Measurements from ENCODE around the gene NTM.

Gene NTM

GRCh38 chr11:131446590-131447275, 76.3 kb downstream of the NTM start:
- no peak overlapping the region for H3K27ac ChIP-seq
- no peak for TF ChIP-seq CTCF (conservative IDR thresholded peaks at IDR 0.05)
- no peak for TF ChIP-seq ZFX (IDR thresholded peaks at IDR 0.05)

GRCh38 chr11:131447277-131447815, 76.9 kb downstream of the NTM start:
- TF ChIP-seq ZFX (IDR thresholded peaks at IDR 0.05) (no peak), CTCF (conservative IDR thresholded peaks at IDR 0.05) (no peak; the same call in 1 of the 2 replicates)
- no peak overlapping the region for H3K27ac ChIP-seq

- no peak for TF ChIP-seq CTCF (conservative IDR thresholded peaks at IDR 0.05)
- TF ChIP-seq ZFX (IDR thresholded peaks at IDR 0.05), result no peak
- no peak overlapping the region for H3K27ac ChIP-seq
Observed at GRCh38 chr11:131447898-131448297, 77.5 kb downstream of the NTM start.

GRCh38 chr11:131449036-131450019, 78.9 kb downstream of the NTM start:
- no peak overlapping the region for H3K27ac ChIP-seq
- TF ChIP-seq CTCF (conservative IDR thresholded peaks at IDR 0.05) (no peak), ZFX (IDR thresholded peaks at IDR 0.05) (no peak)

GRCh38 chr11:131454490-131454889, 84.1 kb downstream of the NTM start:
- no peak overlapping the region for H3K27ac ChIP-seq
- TF ChIP-seq ZFX (IDR thresholded peaks at IDR 0.05), result no peak
- TF ChIP-seq CTCF (conservative IDR thresholded peaks at IDR 0.05), result no peak

GRCh38 chr11:131454989-131455388, 84.6 kb downstream of the NTM start:
- TF ChIP-seq ZFX (IDR thresholded peaks at IDR 0.05), result no peak
- TF ChIP-seq CTCF (conservative IDR thresholded peaks at IDR 0.05), result no peak
- no peak overlapping the region for H3K27ac ChIP-seq

Measured in C4-2B (cell line).